Stimulated activated CD4-positive, alpha-beta T cell treated with anti-CD3 and anti-CD28 coated beads, Interleukin-4, amount 100 ng/mL, for 4 hours (primary cell): ENCODE measurements around the gene PRDM16.

Experiments used
- DNase-seq, 2 experiments: peaks; one replicate each; pipeline ENCODE4 v3.0.0-alpha.2; 2020

Gene PRDM16

GRCh38 chr1:3215198-3216014 is 146.4 kb downstream of the PRDM16 start:
- DNase-seq = no peak

GRCh38 chr1:3216015-3216391 is 147.0 kb downstream of the PRDM16 start:
- no peak for DNase-seq

- DNase-seq = no peak
Observed at GRCh38 chr1:3217181-3217641, 148.2 kb downstream of the PRDM16 start.

- DNase-seq = no peak
Observed at GRCh38 chr1:3217979-3218679, 149.1 kb downstream of the PRDM16 start.

GRCh38 chr1:3219005-3219790 is 150.2 kb downstream of the PRDM16 start:
- DNase-seq = no peak

- no peak for DNase-seq
Observed at GRCh38 chr1:3219791-3220467, 150.9 kb downstream of the PRDM16 start.

GRCh38 chr1:3221112-3222041 is 152.4 kb downstream of the PRDM16 start:
- no peak for DNase-seq

- DNase-seq = no peak
Observed at GRCh38 chr1:3222042-3222692, 153.2 kb downstream of the PRDM16 start.

GRCh38 chr1:3225661-3226060 is 156.7 kb downstream of the PRDM16 start:
- DNase-seq = no peak

GRCh38 chr1:3226191-3226590 is 157.2 kb downstream of the PRDM16 start:
- no peak for DNase-seq

- DNase-seq = no peak
Observed at GRCh38 chr1:3226701-3227350, 157.8 kb downstream of the PRDM16 start.

- DNase-seq = no peak
Observed at GRCh38 chr1:3227351-3227704, 158.3 kb downstream of the PRDM16 start.

GRCh38 chr1:3227893-3228292 is 158.9 kb downstream of the PRDM16 start:
- DNase-seq = no peak

GRCh38 chr1:3229081-3229725 is 160.2 kb downstream of the PRDM16 start:
- no peak for DNase-seq

GRCh38 chr1:3230553-3230952 is 161.6 kb downstream of the PRDM16 start:
- DNase-seq = no peak

- no peak for DNase-seq
Observed at GRCh38 chr1:3231245-3231644, 162.2 kb downstream of the PRDM16 start.

- DNase-seq = no peak
Observed at GRCh38 chr1:3231826-3232225, 162.8 kb downstream of the PRDM16 start.

- no peak for DNase-seq
Observed at GRCh38 chr1:3233031-3233430, 164.0 kb downstream of the PRDM16 start.

- DNase-seq = no peak
Observed at GRCh38 chr1:3233551-3233950, 164.5 kb downstream of the PRDM16 start.

- DNase-seq = no peak
Observed at GRCh38 chr1:3234281-3234680, 165.3 kb downstream of the PRDM16 start.
